GM19240 (cell line): ENCODE results near the gene RNMT.

Experiments used
- DNase-seq: peaks from one replicate; pipeline ENCODE4 v3.0.0; 2011; ENCODE audit warnings: low spot score; ENCODE audit not compliant: insufficient read length

The RNMT gene

GRCh38 chr18:13810950-13811485 is 84.5 kb downstream of the RNMT start:
- DNase-seq, result no peak

GRCh38 chr18:13811993-13812392 is 85.5 kb downstream of the RNMT start:
- DNase-seq, result no peak

GRCh38 chr18:13813271-13813849 is 86.9 kb downstream of the RNMT start:
- DNase-seq, result no peak
